ENCODE data around the gene TMEM256. TPM values are rescaled to one million over a fixed set of nuclear protein-coding genes. Genes with fewer than 3 reads are reported as not detected.

The TMEM256 gene
- total and polyA plus RNA-seq, 4 donors: 30.0 to 130 (median 97.7) TPM

GRCh38 chr17:7431231-7431630 is 27.3 kb upstream of the TMEM256 start (continued):
- TF ChIP-seq ATF3 (IDR thresholded peaks at IDR 0.05): no peak
- TF ChIP-seq ZBTB33 (IDR thresholded peaks at IDR 0.05): no peak
- TF ChIP-seq, protein P1, sequence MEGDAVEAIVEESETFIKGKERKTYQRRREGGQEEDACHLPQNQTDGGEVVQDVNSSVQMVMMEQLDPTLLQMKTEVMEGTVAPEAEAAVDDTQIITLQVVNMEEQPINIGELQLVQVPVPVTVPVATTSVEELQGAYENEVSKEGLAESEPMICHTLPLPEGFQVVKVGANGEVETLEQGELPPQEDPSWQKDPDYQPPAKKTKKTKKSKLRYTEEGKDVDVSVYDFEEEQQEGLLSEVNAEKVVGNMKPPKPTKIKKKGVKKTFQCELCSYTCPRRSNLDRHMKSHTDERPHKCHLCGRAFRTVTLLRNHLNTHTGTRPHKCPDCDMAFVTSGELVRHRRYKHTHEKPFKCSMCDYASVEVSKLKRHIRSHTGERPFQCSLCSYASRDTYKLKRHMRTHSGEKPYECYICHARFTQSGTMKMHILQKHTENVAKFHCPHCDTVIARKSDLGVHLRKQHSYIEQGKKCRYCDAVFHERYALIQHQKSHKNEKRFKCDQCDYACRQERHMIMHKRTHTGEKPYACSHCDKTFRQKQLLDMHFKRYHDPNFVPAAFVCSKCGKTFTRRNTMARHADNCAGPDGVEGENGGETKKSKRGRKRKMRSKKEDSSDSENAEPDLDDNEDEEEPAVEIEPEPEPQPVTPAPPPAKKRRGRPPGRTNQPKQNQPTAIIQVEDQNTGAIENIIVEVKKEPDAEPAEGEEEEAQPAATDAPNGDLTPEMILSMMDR (IDR thresholded peaks at IDR 0.05; ENCODE audit: low read depth, low read length, missing input control): no peak
- TF ChIP-seq FOXA2 (IDR thresholded peaks at IDR 0.05): no peak

- Histone ChIP-seq H3K27ac (ENCODE audit: low read depth in 1 of 2, low read length in 2 of 2) (no peak overlapping the region), H3K27me3 (ENCODE audit: control insufficient read depth in 4 of 4, insufficient read depth in 4 of 4, low read length in 3 of 4) (no peaks in the 10 kb centered on the region)
Measured at GRCh38 chr17:7429722-7430121, 25.8 kb upstream of the TMEM256 start.

DNA sequence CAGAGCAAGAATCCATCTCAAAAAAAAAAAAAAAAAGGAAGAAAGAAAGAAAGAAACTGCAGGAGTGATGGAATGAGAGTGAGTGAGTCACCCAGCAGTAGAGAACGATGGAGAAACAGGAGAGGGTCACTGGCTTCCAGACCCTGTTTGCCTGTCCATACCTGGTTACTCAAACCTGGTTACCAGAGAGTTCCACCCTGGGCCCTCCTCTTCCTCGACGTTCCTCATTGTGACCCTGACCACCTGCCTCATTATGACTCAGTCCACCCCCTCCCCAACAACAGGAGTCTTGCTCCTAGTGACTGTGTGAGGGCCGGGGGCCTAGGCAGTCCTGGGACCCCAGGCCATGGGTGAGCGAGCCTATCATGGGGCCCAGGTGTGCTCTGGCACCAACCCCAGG is 24.7 kb upstream of the TMEM256 start, which contains the start of gene SPEM3:
Gene SPEM3, plus strand, starts transcription at position 301 of the 400 bp plus-strand sequence. Its CDS starts 46 bp downstream, at position 347.
- 77% methylated on average over 5 of the region's 5 CpGs for whole genome bisulfite sequencing
- Histone ChIP-seq H3K27me3 (ENCODE audit: control insufficient read depth in 4 of 4, insufficient read depth in 4 of 4, low read length in 3 of 4) (no peaks in the 10 kb centered on the region), H3K4me1 (ENCODE audit: control insufficient read depth in 4 of 4, insufficient read depth in 4 of 4, low read length in 3 of 4) (no peaks in the 10 kb centered on the region), H3K4me3 (ENCODE audit: low read depth in 1 of 3, low read length in 3 of 3) (no peak within 1 kb of the TSS), H3K9ac (ENCODE audit: low read depth in 1 of 2, low read length in 2 of 2) (no peak within 1 kb of the TSS), H3K36me3 (ENCODE audit: control insufficient read depth in 4 of 4, insufficient read depth in 3 of 4, low read depth in 1 of 4, low read length in 3 of 4) (no peaks in the 10 kb centered on the region), H3K27ac (ENCODE audit: low read depth in 1 of 2, low read length in 2 of 2) (no peak within 1 kb of the TSS), H3K9me3 (ENCODE audit: control insufficient read depth in 4 of 4, low read length in 3 of 4) (no peaks in the 10 kb centered on the region)
- no peak for DNase-seq (ENCODE audit: low spot score)
- TF ChIP-seq YY1 (IDR thresholded peaks at IDR 0.05) (no peak), FOXA1 (IDR thresholded peaks at IDR 0.05) (no peak), TAF1 (conservative IDR thresholded peaks at IDR 0.05) (no peak)
- TF ChIP-seq, protein P1 (IDR thresholded peaks at IDR 0.05; ENCODE audit: low read depth, low read length, missing input control): no peak

More at GRCh38 chr17:7429722-7430121, 25.8 kb upstream of the TMEM256 start:
- no peak for DNase-seq (ENCODE audit: low spot score)
- TF ChIP-seq JUND (IDR thresholded peaks at IDR 0.05) (no peak), YY1 (IDR thresholded peaks at IDR 0.05) (no peak), HNF4G (IDR thresholded peaks at IDR 0.05) (no peak), NR2F2 (IDR thresholded peaks at IDR 0.05) (no peak), MAX (IDR thresholded peaks at IDR 0.05) (no peak)
- H3K9me3 ChIP-seq (ENCODE audit: control insufficient read depth in 4 of 4, low read length in 3 of 4): no peaks in the 10 kb centered on the region
- H3K9ac ChIP-seq (ENCODE audit: low read depth in 1 of 2, low read length in 2 of 2): no peak overlapping the region
- 91% methylated on average over 10 of the region's 10 CpGs for WGBS
- H3K4me3 ChIP-seq (ENCODE audit: low read depth in 1 of 3, low read length in 3 of 3): no peak overlapping the region
- H3K4me1 ChIP-seq (ENCODE audit: control insufficient read depth in 4 of 4, insufficient read depth in 4 of 4, low read length in 3 of 4): no peaks in the 10 kb centered on the region
- no peaks in the 10 kb centered on the region for H3K36me3 ChIP-seq (ENCODE audit: control insufficient read depth in 4 of 4, insufficient read depth in 3 of 4, low read depth in 1 of 4, low read length in 3 of 4)
